AG10803 (cell line): ENCODE measurements around the gene CYBC1.
"Not testable (repeated sequence)": the region's sequence is repeated elsewhere in the genome, so short reads cannot be mapped to it uniquely, and the experiment has no call there.

Source experiments
- DNase-seq: peaks from one replicate; pipeline ENCODE4 v3.0.0; 2010; ENCODE audit warnings: low read depth
- H3K4me3 ChIP-seq: 2 replicates; pipeline ENCODE4 v1.5.1; 2011; ENCODE audit warnings: mild to moderate bottlenecking, low read length, control low read depth
- CTCF ChIP-seq: conservative IDR thresholded peaks from 2 replicates; pipeline ENCODE4 v1.5.1; 2011; ENCODE audit warnings: mild to moderate bottlenecking, low read length, control low read depth, inconsistent platforms

CYBC1 gene

GRCh38 chr17:82463391-82463790 lies 12.8 kb upstream of the CYBC1 start:
- no peak for DNase-seq
- no peak overlapping the region for H3K4me3 ChIP-seq
- TF ChIP-seq CTCF = no peak

GRCh38 chr17:82461827-82462524 lies 11.4 kb upstream of the CYBC1 start:
- no peak overlapping the region for H3K4me3 ChIP-seq
- DNase-seq = no peak
- no peak for TF ChIP-seq CTCF

- H3K4me3 ChIP-seq, DNase-seq: not testable (repeated sequence)
These were observed 9.4 kb upstream of the CYBC1 start for GRCh38 chr17:82459936-82460335.

- no peak for TF ChIP-seq CTCF
- peak; percentile 23 for DNase-seq
- H3K4me3 ChIP-seq = peak overlapping the region; percentile 86
These were observed 8.4 kb upstream of the CYBC1 start for GRCh38 chr17:82458885-82459424.

- DNase-seq = peak; percentile 99
- peak within 1 kb of the TSS; percentile 86 for H3K4me3 ChIP-seq
- TF ChIP-seq CTCF = no peak
These were observed 7.8 kb upstream of the CYBC1 start, which contains the start of gene NARF for GRCh38 chr17:82458179-82458884. Gene NARF (plus strand): TSS chr17:82458741. CDS start chr17:82458804, 63 bp downstream.

- no peak for DNase-seq
- peak overlapping the region; percentile 64 for H3K4me3 ChIP-seq
- no peak for TF ChIP-seq CTCF
These were observed 7.3 kb upstream of the CYBC1 start for GRCh38 chr17:82457929-82458178.

GRCh38 chr17:82457073-82457928 lies 6.7 kb upstream of the CYBC1 start:
- peak overlapping the region; percentile 64 for H3K4me3 ChIP-seq
- no peak for TF ChIP-seq CTCF
- DNase-seq = no peak

- not testable (repeated sequence) for H3K4me3 ChIP-seq, DNase-seq
These were observed 3.2 kb upstream of the CYBC1 start for GRCh38 chr17:82453706-82454105.

- not testable (repeated sequence) for DNase-seq, H3K4me3 ChIP-seq
These were observed 2.6 kb upstream of the CYBC1 start for GRCh38 chr17:82453151-82453550.
